Hematopoietic multipotent progenitor cell treated with erythropoietin and hydrocortisone succinate and interleukin-3 and kit ligand, for 4 days (in vitro differentiated cells): ENCODE measurements around the gene PDLIM5.
"Not testable (repeated sequence)": the region's sequence is repeated elsewhere in the genome, so short reads cannot be mapped to it uniquely, and the experiment has no call there.

Experiments
- DNase-seq: peaks from one replicate; pipeline ENCODE4 v3.0.0-alpha.2; 2015

The PDLIM5 gene, protein sequence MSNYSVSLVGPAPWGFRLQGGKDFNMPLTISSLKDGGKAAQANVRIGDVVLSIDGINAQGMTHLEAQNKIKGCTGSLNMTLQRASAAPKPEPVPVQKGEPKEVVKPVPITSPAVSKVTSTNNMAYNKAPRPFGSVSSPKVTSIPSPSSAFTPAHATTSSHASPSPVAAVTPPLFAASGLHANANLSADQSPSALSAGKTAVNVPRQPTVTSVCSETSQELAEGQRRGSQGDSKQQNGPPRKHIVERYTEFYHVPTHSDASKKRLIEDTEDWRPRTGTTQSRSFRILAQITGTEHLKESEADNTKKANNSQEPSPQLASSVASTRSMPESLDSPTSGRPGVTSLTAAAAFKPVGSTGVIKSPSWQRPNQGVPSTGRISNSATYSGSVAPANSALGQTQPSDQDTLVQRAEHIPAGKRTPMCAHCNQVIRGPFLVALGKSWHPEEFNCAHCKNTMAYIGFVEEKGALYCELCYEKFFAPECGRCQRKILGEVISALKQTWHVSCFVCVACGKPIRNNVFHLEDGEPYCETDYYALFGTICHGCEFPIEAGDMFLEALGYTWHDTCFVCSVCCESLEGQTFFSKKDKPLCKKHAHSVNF

DNA sequence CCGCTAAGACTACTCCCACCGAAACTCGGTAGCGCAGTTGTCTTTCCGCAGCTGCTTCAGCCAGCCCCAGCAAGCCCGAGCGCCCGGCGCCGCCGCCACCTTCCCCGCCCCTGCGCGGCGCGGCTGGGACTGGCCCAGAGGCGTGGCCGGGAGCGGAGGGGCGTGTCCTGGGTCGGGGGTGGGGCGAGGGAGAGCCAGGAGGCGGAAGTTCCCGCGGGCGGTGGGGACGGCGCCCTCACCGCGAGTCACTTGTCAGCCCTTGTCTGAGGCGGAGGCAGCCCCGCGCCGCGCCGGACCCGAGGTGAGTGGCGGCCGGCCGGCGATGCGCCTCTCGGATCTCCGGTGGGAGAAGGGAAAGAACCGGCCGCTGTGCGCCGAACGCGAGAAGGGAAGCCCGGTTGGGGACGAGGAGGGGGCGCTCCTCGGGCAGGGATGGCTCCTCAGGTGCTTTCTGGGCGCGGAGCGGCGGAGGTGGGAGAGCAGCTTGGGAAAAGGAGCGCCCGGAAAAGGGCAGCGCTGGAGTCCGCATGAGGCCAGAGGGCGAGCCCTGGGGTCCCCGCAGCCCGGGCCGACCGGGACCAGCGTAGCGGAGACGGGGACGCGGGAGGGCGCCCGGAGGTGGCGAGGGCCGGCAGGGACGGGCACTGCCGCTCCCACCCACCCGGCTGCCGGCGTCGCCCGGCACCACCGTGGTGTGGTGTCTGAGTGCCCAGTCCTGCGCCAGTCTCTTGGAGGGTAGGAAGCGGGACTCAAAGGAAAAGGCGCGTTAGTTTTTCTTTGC is at the start of gene PDLIM5:
Gene PDLIM5, plus strand, starts transcription at position 248 of the 781 bp plus-strand sequence. CDS start 3,347 bp downstream, outside the sequence.
- peak; percentile 96 for DNase-seq

DNA sequence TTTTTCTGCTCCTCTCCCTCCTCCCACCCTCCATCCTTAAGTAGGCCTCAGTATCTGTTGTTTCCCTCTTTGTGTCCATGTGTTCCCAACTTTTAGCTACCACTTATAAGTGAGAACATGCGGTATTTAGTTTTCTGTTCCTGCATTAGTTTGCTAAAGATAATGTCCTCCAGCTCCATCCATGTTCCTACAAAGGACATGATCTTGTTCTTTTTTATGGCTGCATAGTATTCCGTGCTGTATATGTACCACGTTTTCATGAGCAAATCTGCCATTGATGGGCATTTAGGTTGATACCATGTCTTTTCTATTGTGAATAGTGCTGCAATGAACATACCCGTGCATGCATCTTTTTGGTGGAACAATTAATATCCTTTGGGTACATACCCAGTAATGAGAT is 49.3 kb upstream of the PDLIM5 start:
- DNase-seq: not testable (repeated sequence)

DNA sequence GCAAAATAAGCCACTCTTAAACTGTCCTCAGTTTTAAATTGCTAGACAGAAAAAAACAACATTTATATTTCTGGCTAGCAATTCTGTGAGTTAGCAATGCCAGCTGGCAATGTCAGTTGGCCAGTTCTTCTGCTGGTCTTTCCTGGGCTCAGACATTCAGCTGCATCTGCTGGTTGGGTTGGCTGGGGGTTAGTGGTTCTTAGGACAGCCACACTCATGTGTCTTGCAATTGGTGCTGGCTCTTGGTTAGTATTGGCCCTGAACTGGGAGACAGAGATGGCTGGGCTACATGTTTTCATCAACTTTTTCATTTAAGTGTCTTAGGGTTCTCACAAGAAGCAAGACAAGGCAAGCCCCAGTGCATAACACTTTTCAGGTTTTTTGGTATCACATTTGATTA is 48.0 kb upstream of the PDLIM5 start:
- DNase-seq: no peak

DNA sequence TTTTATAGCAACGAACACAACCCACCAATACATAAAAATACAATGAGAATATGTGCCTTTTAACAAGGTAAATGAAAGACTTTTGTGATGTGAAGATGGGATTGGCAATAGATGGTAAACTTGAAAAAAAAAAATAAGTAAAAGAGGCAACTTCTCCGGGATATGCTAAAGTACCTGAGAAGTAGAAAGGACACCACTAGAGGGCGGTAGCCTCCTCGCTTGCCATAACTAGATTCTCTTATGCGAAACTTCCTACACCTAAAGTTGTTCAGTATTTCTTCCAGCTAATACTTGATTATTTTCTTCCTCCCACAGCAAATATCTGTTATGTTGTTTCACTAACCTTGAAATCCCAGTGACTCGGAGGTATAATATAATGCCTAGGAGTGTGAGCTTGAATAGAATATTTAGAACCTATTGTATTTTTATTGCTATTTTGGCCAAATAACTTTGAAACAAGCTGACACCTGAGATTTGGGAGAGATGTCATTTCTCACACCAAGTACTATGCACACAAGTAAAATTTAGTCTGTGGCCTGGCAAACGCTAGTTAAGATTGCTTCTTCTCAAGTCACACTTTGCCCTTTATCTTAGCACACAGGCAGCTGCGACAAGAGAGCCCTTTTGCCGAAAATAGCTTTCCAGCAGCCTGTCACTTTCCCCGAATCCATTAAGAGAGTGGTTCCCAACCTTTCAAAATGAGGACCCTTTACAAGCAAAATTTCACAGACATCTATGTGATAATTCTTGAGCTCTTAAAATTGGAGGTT is 44.9 kb upstream of the PDLIM5 start:
- DNase-seq: peak; percentile 93

DNA sequence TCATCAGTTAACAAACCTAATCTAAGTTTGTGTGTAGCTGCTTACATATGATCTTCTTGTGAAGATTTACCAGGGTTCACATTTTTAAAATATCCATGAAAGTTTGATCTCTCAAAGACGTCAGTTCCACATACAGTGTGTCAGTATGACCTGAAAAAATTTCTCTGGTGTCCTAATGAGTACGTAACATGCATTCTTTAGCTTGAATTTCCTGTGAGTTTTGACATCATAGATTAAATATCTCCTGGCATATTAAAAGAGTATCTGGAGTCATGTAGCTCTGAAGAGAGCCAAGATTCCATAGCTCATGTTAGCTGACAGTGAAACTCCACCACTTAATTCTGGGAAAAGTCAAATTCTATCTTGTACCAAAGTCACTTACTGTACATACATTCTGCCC is 43.9 kb upstream of the PDLIM5 start:
- no peak for DNase-seq

DNA sequence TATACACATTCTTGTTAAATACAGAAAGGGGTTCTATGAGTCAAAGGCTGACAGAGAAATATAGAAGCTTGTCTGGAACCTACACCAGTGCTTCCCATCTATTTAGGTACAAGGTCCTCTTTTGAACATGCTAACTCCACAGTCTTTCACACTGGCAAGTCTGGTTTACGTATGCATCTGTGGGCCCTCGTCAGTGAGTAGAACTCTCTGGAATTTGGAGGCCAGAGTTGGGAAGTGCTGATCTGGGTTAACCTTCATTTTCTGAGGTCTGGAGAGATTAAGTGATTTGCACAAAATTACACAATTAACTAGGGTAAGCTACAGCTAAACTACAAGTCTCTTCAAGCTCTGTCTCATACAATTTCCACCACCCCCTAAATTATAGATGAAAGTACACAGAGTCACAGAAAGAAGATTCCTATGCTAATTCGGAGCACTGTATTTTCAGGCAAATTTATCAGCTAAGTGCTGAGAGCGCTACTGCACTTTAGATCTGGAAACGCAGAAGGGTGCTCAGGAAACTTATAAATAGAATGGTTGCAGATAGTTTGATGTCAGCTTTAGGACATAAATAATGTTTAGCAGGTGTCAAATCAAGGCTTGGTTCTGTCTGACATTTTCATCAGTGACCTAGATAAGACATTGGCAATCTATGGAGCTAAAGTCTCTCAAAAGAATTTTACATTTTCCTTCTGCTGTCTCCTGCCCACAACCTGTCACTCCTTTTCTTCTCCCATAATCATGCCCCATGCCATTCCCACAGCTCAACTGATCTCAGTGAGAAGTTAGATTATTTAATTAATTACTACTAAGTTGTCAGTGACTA is 43.0 kb upstream of the PDLIM5 start:
- no peak for DNase-seq

DNA sequence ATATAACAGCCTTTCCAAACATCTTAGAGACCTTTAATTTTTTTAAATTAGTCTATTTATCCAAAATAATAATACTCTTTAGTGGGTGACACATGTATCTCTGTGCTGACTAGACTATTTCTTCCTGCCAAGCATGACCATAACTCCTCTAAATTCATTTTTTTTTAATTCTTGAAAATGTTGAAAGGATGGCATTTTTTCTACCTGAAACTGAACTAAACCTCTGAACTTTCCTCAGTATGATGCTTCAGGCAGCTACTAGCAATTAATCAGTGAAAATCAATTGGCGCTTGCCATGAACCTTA is 42.4 kb upstream of the PDLIM5 start:
- no peak for DNase-seq

DNA sequence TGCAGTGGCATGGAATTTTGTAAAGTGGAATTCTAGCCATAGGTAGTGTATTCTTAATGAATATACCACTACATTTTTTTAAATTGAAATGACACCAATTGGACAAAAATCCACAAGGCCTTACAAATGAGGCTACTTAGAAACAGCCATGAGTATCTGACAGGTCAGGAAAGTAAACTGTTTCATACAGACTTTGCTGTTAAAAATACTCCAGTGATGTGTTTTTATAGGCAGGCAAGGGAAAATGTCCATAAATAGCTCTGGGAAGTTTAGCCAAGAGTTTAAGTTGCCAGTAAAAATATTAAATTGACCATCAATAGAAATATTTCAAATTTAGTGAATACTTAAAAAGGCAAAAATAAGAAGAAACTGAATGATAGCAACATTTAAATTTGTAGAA is 41.8 kb upstream of the PDLIM5 start:
- DNase-seq: no peak

DNA sequence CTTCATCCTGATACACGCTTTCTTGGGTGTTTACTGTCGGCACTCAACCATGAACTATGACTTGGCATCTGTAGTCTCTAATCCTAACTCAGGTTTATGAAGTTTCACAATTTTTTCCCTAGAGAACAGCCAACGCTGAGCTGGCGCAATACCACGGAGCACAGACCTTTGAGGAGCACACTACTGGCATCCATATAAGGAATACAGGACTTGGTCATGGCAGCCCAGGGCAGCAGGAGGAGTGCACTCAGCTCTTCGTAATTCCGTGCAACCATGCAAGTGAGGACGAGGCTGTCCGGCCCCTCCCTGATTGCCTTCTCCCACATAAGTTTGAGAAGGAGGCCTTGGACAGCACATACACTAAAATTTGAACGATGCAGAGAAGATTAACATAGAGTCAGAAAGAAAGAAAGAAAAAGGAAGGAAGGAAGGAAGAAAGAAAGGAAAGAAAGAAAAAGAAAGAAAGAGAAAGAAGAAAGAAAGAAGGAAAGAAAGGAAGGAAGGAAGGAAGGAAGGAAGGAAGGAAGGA is 41.0 kb upstream of the PDLIM5 start:
- no peak for DNase-seq

DNA sequence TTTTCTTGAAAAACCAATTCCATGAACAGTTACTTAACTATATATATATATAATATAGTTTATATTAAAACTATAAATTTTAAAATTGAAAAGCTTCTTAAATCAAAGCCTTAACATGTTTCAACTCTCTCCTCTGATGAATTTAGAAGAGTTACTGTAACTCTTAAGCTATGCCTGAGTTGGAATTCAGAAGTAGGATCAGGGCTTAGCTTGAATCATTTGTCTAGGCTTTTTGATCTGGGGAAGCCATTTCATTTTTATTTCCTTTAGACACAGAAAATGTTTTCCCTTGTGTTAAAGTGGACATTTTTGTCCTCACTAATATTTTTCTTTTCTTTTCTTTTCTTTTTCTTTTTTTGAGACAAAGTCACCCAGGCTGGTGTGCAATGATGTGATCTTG is 40.4 kb upstream of the PDLIM5 start:
- DNase-seq: no peak

DNA sequence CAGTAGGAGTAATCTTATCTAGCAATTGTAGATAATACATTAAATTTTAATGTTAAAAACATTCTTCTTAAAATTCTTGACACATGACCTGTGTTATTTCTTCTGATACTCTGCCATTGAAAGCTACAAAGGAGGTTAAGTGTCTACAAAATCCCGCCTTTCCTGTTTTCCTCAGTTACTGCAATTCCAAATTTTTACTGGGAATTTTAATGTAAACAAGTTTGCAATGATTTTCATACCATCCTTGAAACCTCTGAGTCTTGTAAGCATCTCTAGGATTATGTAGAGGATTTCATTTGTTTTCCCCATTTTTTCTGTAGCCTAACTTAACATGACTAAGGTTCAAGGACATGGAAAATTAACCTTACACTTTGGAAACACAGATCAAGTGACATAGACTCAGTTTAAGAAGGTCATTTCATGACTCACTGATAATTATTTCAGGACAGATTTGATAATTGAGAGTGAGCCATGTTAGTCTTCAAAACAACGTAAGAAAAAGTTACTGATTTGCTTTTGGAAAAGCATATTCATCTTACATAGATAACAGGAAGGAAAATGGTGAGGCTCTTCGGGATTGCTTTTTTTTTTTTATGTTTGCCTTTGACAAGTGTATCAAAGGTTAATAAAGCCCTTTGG is 39.6 kb upstream of the PDLIM5 start:
- DNase-seq: no peak

DNA sequence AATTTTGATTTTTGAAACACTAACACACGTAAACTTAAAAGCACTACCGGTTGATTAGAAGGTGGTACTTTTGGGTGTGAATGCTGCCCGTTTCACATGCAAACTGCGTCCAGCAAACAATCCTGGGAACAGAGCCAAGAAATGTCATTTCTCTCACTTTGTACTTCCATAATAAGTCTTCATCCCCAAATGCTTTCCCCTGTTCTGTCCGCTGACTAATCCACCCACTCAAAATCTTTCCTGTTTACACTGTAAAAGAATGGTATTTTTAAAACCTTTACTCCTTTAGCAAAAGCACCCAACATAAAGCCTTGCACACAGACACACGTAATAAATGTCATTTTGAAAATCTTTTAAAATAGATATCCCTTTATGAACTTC is 39.1 kb upstream of the PDLIM5 start:
- peak; percentile 20 for DNase-seq

DNA sequence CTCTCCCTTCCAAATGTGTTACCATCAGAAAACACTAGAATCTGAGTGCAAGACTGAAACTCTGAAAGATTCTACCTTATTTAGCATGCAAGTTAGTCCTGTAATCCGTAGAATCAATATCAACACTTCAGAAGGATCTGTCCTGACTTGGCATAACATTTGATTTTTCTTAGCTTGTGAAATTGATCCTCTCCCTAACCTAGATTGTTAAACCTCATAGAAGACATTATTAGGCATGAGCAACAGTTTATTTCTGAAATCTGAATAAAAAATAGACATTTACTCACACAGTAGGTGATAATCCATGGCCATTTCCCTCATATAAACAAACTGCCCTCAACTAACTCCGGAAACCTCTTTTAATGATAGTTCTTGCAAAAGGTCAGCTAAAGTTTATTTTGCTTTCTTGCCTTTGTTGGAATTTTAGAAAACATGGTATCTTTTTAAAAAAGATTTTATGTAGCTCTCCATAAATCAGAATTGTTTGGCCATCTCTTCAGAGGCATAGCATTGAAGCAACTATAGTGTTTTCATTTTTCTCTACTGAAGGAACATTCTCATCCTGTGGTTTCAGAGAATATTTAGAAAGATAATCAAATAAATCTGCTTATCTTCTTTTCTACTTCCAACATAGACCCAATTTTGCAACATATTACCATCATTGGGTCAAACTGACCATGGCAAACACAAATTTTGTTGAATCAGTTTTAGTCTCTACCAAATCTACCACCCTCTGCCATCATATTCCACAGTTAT is 38.5 kb upstream of the PDLIM5 start:
- DNase-seq: no peak

DNA sequence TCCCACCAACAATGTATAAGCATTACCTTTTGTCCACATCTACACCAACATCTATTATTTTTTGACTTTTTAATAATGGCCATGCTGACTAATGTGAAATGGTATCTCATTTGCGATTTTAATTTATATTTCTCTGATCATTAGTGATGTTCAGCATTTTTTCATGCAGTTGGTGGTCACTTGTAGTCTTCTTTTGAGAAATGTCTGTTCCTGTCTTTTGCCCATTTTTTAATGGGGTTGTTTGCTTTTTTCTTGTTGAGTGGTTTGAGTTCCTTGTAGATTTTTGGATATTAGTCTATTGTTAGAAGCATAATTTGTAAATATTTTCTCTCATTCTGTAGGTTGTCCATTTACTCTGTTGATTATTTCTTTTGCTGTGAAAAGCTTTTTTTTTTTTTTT is 36.8 kb upstream of the PDLIM5 start:
- no peak for DNase-seq

DNA sequence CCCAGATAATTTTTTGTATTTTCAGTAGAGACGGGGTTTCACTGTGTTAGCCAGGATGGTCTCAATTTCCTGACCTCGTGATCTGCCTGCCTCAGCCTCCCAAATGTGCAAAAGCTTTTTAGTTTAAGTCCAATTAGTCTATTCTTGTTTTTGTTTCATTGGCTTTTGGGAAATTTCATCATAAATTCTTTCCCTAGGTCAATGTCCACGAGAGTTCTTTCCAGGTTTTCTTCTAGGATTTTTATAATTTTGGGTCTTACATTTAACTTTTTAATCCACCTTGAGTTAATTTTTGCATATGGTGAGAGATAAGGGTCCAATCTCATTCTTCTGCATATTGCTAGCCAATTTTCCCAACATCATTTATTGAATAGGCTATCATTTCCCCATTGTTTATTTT is 36.3 kb upstream of the PDLIM5 start:
- DNase-seq: no peak

DNA sequence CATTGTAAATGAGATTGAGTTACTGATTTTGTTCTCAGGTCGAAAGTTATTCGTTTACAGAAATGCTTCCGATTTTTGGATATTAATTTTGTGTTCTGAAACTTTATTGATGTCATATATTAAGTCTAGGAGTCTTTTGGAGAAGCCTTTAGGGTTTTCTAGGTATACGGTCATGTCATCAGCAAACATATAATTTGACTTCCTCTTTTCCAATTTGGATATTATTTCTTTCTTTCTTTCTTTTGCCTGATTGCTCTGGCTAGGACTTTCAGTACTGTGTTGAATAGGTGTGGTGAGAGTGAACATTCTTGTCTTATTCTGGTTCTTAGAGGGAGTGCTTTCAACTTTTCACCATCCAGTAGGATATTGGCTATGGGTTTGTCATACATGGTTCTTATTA is 35.4 kb upstream of the PDLIM5 start:
- DNase-seq: no peak

DNA sequence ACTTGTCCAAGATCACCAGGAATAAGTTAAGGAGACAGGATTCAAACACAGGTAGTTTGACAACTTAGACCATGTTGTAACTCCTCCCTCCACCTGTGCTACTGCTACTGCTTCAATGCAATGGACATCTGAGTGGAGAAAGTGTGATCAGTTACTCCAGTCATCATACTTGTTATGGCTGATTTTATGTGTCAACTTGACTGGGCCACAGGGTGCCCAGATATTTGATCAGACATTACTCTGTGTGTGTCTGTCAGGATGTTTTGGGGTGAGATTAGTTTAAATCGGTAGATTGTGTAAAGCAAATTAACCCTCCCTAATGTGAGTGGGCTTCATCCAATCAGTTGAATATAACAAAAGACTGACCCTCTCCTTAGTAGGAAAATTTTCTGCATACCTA is 34.8 kb upstream of the PDLIM5 start:
- no peak for DNase-seq

DNA sequence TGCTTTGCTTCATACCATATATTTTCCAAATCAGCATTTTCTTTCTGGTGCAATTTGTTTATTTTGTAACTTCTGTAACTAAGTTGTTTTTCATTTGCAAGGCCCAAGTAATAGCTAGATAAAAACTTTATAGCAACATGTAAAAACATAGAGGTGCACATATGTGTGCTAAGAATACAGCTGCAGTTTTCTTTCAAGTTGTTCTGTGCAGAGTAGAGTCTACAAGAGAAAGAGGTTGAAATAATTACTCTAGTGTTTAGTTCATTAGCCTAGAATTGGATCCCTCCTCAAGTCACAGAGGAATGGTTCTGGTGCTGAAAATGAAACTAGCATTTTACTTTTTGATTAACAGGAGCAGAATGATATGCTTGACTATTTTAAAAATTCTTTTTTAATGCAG is 32.2 kb upstream of the PDLIM5 start:
- no peak for DNase-seq

DNA sequence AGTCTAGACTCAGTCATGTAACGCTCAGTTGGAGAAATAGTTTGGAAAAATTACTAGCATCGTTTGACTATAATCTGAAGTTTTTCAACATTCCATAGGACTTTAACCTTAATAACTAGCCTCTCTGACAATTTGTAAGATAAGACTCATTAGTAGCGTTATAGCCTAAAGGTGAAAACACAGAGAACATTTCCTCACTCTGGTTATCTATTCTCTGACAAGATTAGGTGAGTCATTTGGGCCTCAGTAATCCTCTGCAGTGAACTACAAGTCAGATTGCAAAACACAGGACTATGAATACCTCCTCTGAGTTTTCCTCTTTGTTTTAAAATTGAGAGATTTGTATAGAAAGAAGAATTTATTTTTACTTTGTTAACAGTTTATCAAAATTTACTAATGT is 31.8 kb upstream of the PDLIM5 start:
- DNase-seq: no peak

DNA sequence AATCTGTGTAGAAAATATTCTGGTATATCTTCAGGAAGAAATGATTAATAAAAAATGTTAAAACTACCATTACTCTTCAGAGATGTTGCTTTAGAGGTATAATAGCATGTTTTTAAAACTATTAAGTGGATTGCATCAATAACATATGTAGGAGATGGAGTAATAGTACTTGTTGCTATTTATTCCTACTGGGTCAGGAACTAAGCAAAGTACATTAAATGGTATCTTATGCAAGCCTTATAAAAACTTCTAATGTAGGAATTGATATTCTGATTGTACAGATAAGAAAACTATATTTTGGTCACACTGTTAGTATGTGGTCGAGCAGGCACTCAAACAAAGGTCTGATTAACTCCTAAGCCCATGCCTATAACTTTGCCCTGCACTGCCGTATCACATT is 31.4 kb upstream of the PDLIM5 start:
- DNase-seq: no peak

DNA sequence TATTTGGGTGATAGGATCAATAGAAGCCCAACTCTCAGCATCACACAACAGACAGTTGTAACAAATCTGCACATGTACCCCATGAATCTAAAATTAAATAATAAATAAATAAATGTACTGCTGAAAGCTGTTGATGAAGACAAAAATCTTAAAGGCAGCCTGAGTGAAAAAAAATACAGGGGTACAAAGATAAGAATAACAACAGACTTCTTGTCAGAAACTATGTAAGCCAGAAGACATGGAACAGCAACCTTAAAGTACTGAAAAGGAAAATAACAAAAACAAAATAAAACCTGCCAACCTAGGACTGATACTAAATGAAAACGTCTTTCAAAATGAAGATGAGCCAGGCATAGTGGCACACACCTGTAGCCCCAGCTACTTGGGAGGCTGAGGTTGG is 25.0 kb upstream of the PDLIM5 start:
- peak; percentile 22 for DNase-seq
